ENCODE measurements around the gene HIGD2A.
"Not testable (repeated sequence)": the region's sequence is repeated elsewhere in the genome, so short reads cannot be mapped to it uniquely, and the experiment has no call there.

HIGD2A gene

DNA sequence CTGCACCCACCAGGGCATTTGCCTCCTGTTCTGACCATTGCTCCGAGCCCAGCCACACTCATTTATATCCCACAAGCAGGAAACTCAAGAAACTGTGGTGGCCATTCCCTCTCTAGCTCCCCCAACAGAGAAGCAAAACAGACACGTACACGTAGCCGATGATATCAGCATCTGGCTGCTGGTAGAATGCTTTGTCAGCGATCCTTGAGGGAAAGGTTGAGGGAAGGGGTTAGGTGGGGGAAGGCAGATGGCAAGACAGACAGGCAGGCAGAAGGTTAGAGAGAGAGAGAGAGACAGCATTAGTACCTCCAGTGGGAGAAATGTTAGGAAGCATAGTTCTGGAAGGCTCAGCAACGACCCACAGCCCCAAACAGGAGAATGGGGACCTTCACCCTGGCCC, 7.8 kb downstream of the HIGD2A start:
- DNase-seq = no peak

DNA sequence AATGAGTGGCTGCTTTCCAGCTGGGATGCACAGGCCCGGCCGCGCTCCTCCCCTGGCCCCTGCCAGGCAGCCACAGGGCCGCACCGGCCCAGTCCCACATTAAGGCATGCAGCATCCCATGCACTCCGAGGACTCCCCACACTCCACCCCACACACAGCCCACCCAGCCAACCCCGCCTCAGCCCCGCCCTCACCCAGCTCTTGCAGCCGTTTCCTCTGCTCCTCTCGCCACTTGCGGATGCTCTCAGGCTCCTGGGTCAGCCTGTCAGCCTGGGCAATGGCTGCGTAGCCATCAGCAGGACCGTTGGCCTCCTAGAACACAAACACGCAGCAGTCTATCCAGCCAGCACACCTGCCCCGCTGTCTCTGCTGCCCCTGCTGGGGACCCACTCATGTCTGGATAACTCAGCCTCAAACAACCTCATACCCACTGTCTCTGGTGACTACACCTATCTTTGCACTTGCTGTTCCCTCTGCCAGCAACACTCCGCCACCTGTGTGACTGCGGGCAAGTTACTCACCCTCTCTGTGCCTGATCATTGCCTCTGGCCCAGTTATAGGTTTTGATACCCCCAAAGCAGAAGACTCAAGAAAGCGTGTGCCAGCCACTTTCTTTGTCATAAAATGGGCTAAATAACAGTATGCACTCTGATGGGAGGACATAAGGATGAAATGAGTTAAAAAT, 9.3 kb downstream of the HIGD2A start:
- DNase-seq = no peak

DNA sequence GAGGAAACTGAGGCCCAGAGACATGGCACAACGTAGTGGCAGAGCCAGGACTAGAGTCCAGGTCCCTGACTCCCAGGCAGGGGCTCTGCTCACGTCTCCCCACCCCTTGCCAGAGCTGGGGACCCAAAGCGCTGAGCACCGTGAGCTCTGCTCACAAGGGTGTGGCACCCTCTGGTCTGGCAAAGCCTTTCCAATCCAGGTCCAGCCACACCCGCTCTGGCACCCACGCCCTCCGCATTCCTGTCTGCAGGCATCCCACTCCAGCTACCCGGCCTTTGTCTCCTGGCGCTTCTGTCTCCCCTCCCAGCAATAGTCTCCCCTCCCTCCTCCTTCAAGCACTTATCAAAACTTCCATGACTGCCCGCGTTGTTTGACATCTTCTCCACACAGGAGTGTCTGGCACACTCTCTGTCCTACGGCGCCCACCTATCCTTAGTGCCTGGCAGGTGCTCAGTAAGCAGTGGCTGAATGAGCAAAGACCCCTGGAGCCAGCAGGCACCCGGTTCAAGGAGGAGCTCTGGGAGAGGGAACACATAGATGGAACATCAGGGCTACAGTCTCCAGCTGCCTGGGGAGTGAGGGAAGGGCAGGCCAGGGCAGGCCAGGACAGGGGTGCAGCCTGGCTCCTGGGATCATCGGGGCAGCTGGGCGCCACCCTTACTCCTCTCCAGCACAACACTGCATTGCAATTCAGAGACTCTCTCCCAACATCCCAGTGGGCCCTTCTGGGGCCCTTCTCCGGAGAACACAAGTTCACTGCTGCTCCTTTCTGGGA, 12.0 kb downstream of the HIGD2A start:
- DNase-seq = no peak

DNA sequence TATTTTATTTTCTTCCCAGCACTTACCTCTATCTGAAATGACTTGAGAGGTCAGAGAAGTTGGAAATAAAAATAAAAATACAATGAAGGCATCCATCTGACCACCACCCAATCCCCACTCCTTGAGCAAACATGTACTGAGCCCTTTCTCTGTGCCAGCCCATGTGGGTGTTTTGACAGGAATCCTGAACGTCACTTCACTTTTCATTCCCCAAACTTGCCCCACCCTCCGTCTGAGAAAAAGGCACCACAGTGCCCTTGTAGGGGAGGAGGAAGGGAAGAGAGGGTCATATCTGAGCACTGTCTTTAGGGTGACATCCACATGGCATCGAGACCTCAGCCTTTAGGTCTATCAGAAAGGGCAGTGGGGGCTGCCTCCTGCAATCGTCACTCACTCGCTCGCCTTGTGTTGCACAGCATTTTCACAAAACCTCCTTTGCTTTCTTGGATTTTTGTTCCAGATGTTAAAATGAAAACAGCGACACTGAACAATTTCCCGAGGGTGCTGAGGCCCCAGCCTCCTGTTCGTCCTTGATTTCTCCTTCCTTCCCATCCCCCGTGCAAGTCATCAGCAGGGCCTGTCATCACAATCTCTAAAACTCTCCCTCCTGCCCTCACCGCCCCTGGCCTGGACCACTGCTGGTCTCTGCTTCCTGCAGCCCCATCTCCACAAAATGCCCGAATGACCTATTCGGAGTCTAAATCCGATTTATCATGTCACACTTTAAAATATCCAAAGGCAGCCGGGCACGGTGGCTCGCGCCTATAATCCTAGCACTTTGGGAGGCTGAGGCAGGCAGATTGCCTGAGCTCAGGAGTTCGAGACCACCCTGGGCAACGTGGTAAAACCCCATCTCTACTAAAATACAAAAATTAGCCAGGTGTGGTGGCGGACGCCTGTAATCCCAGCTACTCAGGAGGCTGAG, 13.0 kb downstream of the HIGD2A start:
- no peak for DNase-seq

DNA sequence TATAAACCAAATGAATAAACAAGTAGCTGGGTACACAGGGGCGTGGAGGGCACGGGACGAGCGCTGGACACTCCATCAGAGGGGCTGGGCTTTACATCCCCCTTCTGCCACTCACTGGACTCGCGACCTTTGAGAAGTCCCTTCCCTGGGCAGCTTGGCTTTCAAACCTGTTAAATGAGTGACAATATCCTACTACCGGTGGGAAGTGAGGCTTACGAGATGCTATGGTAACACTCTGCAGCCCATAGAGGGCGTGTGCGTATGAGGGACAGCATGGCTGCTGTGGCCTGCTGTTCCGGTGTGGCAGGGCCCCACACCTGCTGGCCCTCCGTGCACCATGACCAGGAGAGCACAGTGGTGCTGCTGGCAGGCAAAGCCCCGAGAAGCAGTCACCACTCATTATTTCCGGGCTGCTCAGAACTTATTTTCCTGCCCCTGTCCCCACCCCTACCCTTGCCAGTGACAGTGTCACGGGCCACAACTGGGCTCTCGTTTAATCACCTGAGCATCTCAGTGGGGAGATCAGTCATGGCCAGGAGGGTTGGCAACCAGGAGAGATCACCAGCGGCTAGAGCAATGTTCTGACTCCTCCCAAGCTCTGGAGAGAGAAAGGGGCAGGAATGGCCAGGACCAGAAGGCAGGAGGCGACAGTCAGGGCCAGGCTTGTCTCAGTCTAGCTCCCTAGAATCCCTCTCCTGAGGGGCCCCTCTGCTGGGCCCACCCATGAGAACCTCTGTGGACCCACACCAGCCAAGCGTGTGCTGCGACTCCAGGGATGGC, 17.3 kb downstream of the HIGD2A start:
- no peak for DNase-seq

DNA sequence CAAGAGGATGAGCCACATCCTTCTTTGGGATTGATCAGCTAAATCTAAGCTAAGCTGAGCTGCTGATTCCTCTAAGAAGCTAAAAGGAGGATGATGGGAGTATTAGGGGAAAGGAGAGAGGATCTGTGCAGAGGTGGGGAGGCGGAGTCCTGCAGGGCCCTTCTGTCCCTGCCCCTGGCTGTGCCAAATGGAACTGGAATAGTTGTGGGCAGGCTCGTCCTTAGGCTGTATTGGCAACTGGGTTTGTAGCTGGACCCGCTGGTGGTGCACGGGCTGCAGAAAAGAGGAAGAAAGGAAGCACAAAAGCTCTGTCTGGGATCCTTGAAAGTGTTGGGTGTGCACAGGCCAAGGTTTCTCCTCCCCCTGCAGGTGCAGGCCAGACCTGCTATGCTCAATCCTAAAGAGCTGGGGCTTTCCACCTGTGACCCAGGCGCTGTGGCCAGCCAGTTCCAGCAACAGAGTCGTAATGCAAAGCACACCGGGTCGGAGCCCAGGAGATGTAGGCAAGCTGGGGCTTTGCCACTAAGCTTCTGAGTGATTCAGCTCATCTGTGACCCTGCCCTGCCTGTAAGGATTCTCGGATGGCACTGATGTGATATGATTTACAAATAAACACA, 18.0 kb downstream of the HIGD2A start:
- no peak for DNase-seq

DNA sequence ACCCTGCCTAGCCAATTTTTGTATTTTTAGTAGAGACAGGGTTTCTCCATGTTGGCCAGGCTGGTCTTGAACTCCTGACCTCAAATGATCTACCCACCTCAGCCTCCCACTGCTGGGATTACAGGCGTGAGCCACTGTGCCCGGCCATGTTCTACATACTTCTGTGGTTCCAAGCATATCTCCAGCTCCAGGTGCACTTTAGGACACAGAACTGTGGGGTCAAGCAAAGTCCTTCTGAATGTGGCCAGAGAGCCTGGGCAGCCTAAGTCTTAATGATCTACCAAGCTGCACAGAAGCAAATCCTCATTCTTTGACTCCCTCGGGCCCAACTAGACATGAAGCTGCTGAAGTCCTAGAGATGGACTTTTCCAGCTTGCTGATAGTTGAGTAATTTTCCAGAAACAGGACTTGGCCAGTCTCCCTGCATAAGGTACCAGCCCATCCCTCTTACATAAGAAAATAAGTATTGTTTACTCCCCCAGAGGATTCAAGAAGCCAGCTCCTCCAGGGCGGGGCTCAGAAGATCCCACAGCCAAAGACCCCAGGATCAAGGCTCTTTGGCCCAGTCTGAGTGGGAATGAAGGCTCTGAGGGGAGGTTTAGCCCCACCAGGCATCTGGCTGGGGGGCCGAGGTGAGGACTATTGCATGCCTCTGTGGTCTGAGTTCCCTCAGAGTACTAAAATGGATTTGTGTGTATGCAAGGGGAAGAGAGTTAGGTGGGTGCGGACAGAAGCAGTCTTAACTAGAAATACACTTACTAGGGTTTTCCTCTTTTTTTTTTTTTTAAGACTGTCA, 19.1 kb downstream of the HIGD2A start:
- no peak for DNase-seq

DNA sequence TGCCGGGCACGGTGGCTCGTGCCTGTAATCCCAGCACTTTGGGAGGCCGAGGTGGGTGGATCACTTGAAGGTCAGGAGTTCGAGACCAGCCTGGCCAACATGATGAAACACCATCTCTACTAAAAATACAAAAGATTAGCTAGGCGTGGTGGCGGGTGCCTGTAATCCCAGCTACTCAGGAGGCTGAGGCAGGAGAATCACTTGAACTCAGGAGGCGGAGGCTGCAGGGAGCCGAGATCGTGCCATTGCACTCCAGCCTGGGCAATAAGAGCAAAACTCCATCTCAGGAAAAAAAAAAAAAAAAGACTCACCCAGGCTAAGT, 19.7 kb downstream of the HIGD2A start:
- not testable (repeated sequence) for DNase-seq

DNA sequence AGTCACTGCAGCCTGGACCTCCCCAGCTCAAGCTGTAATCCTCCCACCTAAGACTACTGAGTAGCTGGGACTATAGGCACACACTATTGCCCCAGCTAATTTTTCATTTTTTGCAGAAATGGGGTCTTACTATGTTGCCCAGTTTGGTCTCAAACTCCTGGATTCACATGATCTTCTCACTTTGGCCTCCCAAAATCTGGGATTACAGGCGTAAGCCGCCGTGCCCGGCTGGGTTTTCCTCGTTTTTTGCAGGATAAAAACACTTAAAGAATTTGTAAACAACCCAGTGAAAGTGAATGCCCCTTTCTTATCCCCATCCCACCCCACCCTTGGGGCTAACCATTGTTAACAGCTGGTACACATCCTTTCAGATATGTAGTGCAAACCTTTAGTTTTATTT, 20.0 kb downstream of the HIGD2A start:
- DNase-seq = no peak

DNA sequence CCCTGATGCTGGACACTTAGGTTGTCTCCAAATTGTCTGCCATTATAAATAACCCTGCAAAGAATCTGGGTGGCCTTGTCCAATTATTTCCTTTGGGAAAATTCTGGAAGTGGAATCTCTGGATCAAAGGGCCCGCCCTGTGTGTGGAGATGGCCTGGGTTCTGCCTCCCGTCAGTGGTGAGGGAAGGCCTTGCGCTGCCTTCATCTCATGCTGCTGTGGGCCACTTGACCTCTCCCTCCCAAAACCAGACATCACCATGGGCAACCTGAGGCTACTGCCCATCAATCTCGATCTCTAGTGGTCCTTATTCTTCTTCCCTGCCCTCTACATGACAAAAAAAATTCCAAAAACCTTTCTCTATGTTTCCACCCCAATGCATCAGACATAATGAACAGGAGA, 21.2 kb downstream of the HIGD2A start:
- DNase-seq = no peak

DNA sequence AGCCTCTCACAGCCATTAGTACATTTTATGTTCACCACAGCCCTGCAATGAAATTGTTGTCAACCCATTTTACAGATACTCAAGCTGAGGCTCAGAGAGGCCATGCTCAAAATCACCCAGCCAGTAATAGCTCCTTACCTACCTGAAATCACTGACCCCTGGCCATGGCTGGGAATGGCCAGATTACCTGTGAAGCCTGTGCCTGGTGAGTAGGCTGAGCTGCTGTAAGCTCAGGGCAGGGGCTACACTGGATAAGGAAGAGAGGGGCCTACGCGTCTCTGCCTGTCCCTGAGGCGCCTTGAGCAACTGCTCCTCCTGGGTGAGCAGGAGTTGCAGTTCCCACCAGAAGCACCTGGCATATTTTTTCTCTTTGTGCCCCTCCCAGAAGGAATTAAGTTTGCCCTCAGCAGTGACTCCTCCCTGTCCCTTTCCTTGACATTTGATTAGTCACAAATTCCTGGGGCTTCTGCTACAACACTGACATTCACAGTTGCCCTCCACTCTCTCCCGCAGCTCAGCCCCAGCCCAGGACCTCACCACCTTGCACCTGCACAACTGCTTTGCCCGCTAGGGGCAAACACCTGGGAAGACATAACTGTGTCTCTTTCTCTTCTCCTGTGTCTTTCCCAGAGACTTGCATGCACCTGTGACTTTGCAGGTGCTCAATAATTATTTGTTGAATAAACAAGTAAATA, 22.1 kb downstream of the HIGD2A start:
- DNase-seq = no peak

DNA sequence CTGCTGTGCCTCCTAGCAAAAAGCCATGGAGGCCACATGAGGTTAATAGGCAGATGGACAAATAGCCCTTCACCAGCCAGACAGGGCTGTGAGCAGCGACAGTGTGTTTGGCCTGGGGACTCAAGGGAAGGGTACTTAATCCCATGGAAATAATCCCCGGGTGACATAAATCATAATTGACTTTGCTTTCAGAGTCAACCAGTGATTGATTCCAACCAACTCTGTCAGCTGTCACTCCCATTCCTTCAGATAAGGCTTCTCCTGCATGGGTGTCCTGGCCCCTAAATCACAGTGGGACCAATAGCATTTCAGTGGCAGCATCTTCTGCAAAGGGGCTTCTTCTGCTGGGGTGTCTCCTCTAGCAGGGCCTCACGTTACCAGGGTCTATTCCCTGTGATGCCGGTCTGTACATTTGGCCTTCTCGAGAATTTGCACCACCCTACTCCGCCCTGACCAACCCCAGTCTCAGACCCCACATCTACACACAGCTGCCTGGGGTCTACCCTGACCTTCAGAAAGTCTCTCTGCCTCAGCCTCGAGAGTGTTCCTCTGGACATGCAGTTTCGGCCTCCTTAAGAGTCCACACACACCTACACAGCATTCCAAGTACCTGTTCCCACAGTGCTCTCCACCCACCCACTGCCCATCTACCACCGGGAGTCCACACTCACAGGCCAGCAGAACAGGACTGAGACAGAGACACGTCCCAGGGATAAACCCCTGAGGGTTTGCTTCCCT, 24.1 kb downstream of the HIGD2A start:
- no peak for DNase-seq

DNA sequence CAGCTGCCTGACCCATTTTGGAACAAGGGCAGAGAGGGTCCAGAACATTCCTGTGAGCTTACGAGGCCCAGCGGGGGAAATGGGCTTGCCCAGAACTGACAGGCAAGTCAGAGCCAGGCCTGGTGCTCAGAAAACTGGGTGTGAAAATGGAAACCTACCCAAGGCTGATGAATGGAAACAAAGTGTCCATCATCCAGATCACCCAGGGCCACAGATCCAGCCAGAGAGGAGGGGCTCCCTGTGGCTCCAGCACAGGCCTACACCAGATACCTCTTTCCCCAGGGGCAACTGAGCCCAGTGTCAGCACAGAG, 24.7 kb downstream of the HIGD2A start:
- DNase-seq = no peak

DNA sequence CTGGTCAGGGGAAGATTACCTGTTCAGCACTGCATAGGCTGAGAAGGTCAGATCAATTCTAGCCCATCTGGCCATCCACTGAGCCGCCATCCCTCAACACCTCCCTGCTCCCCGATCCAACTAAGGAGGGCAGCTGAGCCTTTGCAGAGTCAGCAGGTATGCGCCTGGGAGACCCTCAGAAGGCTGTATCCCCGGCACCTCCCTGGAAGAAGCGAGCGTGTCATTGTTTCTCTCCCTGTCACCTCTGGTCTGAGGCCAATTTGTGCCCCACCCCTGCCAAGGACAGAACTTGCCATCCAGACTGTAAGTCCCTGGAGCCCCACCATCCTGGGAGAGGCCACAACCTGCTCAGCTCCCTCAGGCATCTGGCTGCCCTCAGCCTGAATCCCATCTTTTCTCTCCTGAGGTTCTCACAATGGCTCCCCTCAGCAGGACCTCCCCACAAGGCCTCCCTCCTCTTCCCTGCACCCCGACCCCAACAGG, 25.2 kb downstream of the HIGD2A start:
- DNase-seq = no peak

DNA sequence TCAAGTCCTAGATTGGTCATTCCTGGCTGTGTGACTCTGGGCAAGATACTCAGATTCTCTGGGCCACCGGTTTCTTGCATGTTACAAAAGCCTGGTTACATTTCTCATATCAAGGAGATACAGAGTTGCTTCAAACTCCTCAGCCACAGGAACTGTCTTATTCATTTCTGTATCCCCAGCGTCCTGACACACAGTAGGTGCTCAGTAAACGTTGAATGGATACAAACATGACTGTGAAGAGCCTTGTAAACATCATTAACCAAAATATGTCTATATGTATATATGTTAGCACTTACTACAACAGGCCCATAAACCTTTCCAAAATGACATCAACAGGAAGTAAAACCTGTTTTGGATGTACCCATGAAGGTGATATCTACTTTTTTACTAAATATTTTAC, 26.2 kb downstream of the HIGD2A start:
- no peak for DNase-seq

DNA sequence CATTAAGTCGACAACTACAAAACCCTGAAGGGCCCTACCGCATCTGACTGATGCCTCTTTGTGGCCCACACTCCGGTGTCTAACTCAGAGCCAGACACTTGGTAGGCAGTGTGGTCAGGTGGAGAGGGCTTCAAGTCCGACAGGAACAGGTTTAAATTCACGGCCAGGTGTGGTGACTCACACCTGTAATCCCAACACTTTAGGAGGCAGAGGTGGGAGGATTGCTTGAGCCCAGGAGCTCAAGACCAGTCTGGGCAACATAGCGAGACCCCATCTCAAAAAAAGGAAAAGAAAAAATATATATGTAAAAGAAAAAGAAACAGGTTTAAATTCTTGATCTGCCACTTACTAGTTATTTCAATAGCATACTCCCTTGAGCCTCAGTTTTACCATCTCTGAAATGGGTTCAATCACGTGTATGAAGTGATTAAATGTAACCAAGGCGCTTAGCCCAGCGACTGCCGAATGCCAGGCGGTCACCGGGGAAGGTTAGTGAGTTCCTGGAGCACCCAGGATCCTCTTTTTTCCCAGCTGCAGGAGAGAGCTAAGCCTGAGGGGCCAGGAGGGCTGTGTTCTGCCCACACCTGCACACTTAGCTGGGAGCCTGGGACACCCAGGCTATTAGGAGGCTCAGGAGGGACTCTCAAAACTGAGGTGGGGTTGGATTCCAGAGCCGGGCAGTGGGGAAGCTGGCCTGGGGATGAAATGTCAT, 26.8 kb downstream of the HIGD2A start:
- no peak for DNase-seq

DNA sequence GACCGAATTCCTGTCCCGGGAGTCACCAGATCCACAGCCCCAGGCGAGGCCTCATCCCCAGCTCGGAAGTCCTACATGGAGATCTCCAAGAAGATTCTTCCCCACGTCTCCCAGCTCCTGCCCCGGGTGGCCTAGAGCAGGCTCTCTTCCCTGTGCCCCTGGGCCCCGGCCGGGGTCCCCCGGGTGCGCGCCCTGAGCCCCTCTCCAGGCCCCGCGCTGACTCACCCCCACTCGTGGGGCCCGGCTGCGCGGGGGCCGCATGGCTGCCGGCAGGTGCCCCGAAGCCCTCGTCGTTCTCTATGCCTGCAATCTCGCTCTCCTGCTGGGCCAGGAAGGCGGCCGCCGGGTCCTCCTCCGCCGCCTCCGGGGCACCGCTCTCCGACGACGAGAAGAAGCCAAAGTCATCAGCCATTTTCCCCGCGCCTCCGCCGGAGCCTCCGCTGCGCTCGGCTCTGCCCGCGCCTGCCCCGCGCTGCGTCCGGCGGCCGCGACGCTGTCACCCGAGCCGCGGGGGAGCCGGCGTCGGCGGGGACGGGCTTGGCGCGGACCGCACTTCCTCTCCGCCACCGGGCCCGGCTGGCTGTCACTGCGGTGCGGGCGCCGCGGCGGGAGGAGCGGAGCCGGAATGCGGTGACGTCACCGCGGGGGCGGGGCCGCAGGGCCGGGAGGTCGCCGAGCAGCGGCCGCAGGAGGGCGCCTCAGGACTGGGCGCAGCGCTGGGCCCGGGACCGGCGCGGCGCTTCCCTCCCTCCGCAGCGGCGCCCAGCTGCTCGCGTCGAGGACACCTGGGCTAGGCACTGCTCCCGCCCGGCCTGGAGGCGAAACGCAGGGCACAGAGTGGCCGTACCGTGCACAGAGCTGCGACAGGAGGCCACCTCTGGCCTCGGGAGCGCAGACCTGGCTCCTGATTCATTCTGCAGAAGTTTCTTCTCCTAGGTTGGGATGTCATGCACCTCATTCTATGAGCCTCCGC, 27.7 kb downstream of the HIGD2A start, which contains the start of gene CLTB:
Gene CLTB (minus strand): TSS at position 588 of the 973 bp plus-strand sequence. CDS start 176 bp downstream, at position 412.
- DNase-seq = peak; percentile 91

DNA sequence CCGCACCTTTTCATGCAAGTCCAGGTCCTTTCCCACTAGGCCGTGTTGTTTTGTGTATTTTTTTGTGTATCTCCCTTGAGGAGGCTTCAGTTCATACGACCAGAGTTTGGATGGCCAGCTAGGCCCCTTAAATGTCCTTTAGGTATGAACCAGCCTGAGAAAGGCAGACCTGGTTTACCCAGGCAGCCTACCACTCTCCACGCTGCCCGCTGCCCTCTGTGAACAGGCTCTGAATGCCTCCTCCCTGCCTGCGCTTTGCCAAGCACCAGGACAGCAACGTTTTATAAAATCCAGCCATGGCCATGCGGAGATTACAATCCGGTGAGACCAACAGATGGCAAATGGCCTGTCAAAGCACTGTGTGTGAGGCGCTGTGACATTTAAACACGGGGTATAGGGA, 28.4 kb downstream of the HIGD2A start:
- no peak for DNase-seq

All from NCI-H345 (cell line).